OCI-LY1 (cell line): ENCODE data around the gene TUBG1.

ENCODE experiments used
- CTCF ChIP-seq: fragments of 200-600 bp; sonication (generic), shearing (Covaris generic); IDR thresholded peaks from 2 replicates; pipeline ENCODE4 v1.5.1; 2017; ENCODE audit warnings: mild to moderate bottlenecking, antibody characterized with exemption, low read length, moderate library complexity, mixed read lengths
- EZH2 ChIP-seq: fragments of 200-600 bp; sonication (generic), shearing (Covaris generic); IDR thresholded peaks from 2 replicates; pipeline ENCODE4 v1.8.0; 2017; ENCODE audit warnings: borderline replicate concordance, mixed run types, mild to moderate bottlenecking, antibody characterized with exemption, low read length, moderate library complexity, mixed read lengths

- TF ChIP-seq CTCF, result no peak
- TF ChIP-seq EZH2, result no peak
Measured at GRCh38 chr17:42565523-42566214, 43.8 kb upstream of the TUBG1 start.
